Kasumi-1 (cell line): ENCODE measurements around the gene NEK4.
"Not testable (repeated sequence)": the region's sequence is repeated elsewhere in the genome, so short reads cannot be mapped to it uniquely, and the experiment has no call there.

ENCODE experiments used
- DNase-seq, 2 experiments: peaks; one replicate each; lab custom pipeline; 2025; lab: John Stamatoyannopoulos, UW

NEK4 gene

GRCh38 chr3:52696830-52697631, 73.7 kb downstream of the NEK4 start:
- peak in 1 of 2 experiments; percentile 19 for DNase-seq

- no peak for DNase-seq
Observed at GRCh38 chr3:52695798-52696671, 74.7 kb downstream of the NEK4 start.

GRCh38 chr3:52694528-52695189, 76.1 kb downstream of the NEK4 start:
- no peak for DNase-seq

- no peak for DNase-seq
Observed at GRCh38 chr3:52693071-52693470, 77.7 kb downstream of the NEK4 start.

GRCh38 chr3:52690560-52690959, 80.2 kb downstream of the NEK4 start:
- DNase-seq: no peak

- no peak for DNase-seq
Observed at GRCh38 chr3:52689151-52689550, 81.6 kb downstream of the NEK4 start.

- DNase-seq: no peak
Observed at GRCh38 chr3:52688266-52688665, 82.5 kb downstream of the NEK4 start.

- peak; percentile 87 to 88 for DNase-seq
Observed at GRCh38 chr3:52685709-52686691, 84.7 kb downstream of the NEK4 start, which contains the start of the genes GNL3 and PBRM1. Gene GNL3, plus strand, starts transcription at chr3:52686032. Its CDS starts 61 bp downstream, at chr3:52686093. Gene PBRM1, minus strand, starts transcription at chr3:52685913.

GRCh38 chr3:52685285-52685708, 85.4 kb downstream of the NEK4 start:
- DNase-seq: peak; percentile 33 to 49

- no peak for DNase-seq
Observed at GRCh38 chr3:52684184-52684583, 86.6 kb downstream of the NEK4 start.

- DNase-seq: no peak
Observed at GRCh38 chr3:52683611-52684010, 87.1 kb downstream of the NEK4 start.

GRCh38 chr3:52682016-52682415, 88.7 kb downstream of the NEK4 start:
- DNase-seq: peak; percentile 36 to 48

GRCh38 chr3:52681596-52681995, 89.1 kb downstream of the NEK4 start:
- DNase-seq: no peak

GRCh38 chr3:52679811-52680210, 90.9 kb downstream of the NEK4 start:
- no peak for DNase-seq

GRCh38 chr3:52679199-52679538, 91.6 kb downstream of the NEK4 start:
- no peak for DNase-seq

- no peak for DNase-seq
Observed at GRCh38 chr3:52678265-52679198, 92.2 kb downstream of the NEK4 start.

GRCh38 chr3:52676201-52676600, 94.5 kb downstream of the NEK4 start:
- DNase-seq: not testable (repeated sequence)

- no peak for DNase-seq
Observed at GRCh38 chr3:52671676-52672075, 99.1 kb downstream of the NEK4 start.

GRCh38 chr3:52670621-52671521, 99.9 kb downstream of the NEK4 start:
- DNase-seq: peak; percentile 73 to 74
